Loucy (cell line): Measurements from ENCODE around the gene PRDM2.

Experiments used
- EZH2phosphoT487 ChIP-seq: fragments of 200-600 bp; IDR thresholded peaks from 2 replicates; pipeline ENCODE4 v1.6.1; 2018; ENCODE audit warnings: antibody characterized with exemption, mild to moderate bottlenecking, moderate library complexity, borderline replicate concordance
- TF ChIP-seq, protein P1 (sequence below): fragments of 200-600 bp; sonication (generic); conservative IDR thresholded peaks from 2 replicates; pipeline ENCODE4 v1.5.1; 2014; ENCODE audit warnings: mild to moderate bottlenecking, antibody characterized with exemption, low read length

DNA sequence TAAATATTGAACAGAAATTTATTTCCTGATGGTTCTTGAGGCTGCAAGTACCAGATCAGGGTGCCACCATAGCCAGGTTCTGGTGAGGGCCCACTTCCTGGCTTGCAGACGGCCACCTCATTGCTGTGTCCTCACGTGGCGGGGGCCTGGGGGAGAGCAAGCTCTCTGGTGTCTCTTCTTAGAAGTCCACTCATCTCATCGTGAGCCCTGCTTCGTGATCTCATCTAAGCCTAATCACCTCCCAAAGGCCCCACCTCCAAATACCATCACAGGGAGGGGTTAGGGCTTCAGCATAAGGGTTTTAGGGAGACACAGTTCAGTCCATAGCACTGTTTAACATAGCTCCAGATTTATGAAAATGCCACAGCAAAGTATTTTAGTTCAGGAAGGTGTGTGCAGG is 119.7 kb downstream of the PRDM2 start:
- TF ChIP-seq, protein P1, sequence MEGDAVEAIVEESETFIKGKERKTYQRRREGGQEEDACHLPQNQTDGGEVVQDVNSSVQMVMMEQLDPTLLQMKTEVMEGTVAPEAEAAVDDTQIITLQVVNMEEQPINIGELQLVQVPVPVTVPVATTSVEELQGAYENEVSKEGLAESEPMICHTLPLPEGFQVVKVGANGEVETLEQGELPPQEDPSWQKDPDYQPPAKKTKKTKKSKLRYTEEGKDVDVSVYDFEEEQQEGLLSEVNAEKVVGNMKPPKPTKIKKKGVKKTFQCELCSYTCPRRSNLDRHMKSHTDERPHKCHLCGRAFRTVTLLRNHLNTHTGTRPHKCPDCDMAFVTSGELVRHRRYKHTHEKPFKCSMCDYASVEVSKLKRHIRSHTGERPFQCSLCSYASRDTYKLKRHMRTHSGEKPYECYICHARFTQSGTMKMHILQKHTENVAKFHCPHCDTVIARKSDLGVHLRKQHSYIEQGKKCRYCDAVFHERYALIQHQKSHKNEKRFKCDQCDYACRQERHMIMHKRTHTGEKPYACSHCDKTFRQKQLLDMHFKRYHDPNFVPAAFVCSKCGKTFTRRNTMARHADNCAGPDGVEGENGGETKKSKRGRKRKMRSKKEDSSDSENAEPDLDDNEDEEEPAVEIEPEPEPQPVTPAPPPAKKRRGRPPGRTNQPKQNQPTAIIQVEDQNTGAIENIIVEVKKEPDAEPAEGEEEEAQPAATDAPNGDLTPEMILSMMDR: no peak
- TF ChIP-seq EZH2phosphoT487: no peak
